ENCODE measurements around the gene TBC1D22A. TPM values are rescaled to one million over a fixed set of nuclear protein-coding genes. Genes with fewer than 3 reads are reported as not detected.

Gene TBC1D22A
- total RNA-seq, 2 donors from 2014 or later, result 11.5 to 15.4 TPM

- no peaks in the 10 kb centered on the region for H3K4me1 ChIP-seq
- DNase-seq (ENCODE audit: low spot score), result no peak
- H3K36me3 ChIP-seq, result no peaks in the 10 kb centered on the region
- H3K27me3 ChIP-seq, result no peaks in the 10 kb centered on the region
- no peak overlapping the region for H3K4me3 ChIP-seq
- no peaks in the 10 kb centered on the region for H3K9me3 ChIP-seq
- TF ChIP-seq CTCF (IDR thresholded peaks at IDR 0.05), result no peak
- no peak overlapping the region for H3K27ac ChIP-seq
These were observed 359.3 kb downstream of the TBC1D22A start for GRCh38 chr22:47121791-47122190.

GRCh38 chr22:47122441-47123000 lies 360.1 kb downstream of the TBC1D22A start:
- Histone ChIP-seq H3K9me3 (no peaks in the 10 kb centered on the region), H3K4me3 (no peak overlapping the region), H3K27me3 (no peaks in the 10 kb centered on the region), H3K27ac (no peak overlapping the region), H3K36me3 (no peaks in the 10 kb centered on the region), H3K4me1 (no peaks in the 10 kb centered on the region)
- TF ChIP-seq CTCF (IDR thresholded peaks at IDR 0.05), result no peak
- DNase-seq (ENCODE audit: low spot score), result no peak

GRCh38 chr22:47123006-47123826 lies 360.8 kb downstream of the TBC1D22A start:
- H3K4me1 ChIP-seq, result no peaks in the 10 kb centered on the region
- H3K36me3 ChIP-seq, result no peaks in the 10 kb centered on the region
- no peak for DNase-seq (ENCODE audit: low spot score)
- no peaks in the 10 kb centered on the region for H3K9me3 ChIP-seq
- no peak for TF ChIP-seq CTCF (IDR thresholded peaks at IDR 0.05)
- no peak overlapping the region for H3K27ac ChIP-seq
- no peak overlapping the region for H3K4me3 ChIP-seq
- H3K27me3 ChIP-seq, result no peaks in the 10 kb centered on the region

- no peak overlapping the region for H3K27ac ChIP-seq
- no peaks in the 10 kb centered on the region for H3K9me3 ChIP-seq
- no peak overlapping the region for H3K4me3 ChIP-seq
- no peaks in the 10 kb centered on the region for H3K4me1 ChIP-seq
- no peak for TF ChIP-seq CTCF (IDR thresholded peaks at IDR 0.05)
- DNase-seq (ENCODE audit: low spot score), result no peak
- no peaks in the 10 kb centered on the region for H3K27me3 ChIP-seq
- H3K36me3 ChIP-seq, result no peaks in the 10 kb centered on the region
These were observed 361.5 kb downstream of the TBC1D22A start for GRCh38 chr22:47123827-47124442.

- Histone ChIP-seq H3K27ac (no peak overlapping the region), H3K4me3 (no peak overlapping the region), H3K4me1 (no peaks in the 10 kb centered on the region), H3K27me3 (no peaks in the 10 kb centered on the region), H3K9me3 (no peaks in the 10 kb centered on the region), H3K36me3 (no peaks in the 10 kb centered on the region)
- no peak for TF ChIP-seq CTCF (IDR thresholded peaks at IDR 0.05)
- DNase-seq (ENCODE audit: low spot score), result no peak
These were observed 362.0 kb downstream of the TBC1D22A start for GRCh38 chr22:47124451-47124881.

Data from right atrium auricular region (tissue), 2 donors.